ENCODE results near the gene FNDC3B. TPM values are rescaled to one million over a fixed set of nuclear protein-coding genes. Genes with fewer than 3 reads are reported as not detected.

FNDC3B gene
- total and polyA plus RNA-seq, 9 of the 15 experiments (the other 6 are each of a cell fraction or from before 2014, with no cell fraction given), result 7.0 to 35.8 (median 16.2) TPM

DNA sequence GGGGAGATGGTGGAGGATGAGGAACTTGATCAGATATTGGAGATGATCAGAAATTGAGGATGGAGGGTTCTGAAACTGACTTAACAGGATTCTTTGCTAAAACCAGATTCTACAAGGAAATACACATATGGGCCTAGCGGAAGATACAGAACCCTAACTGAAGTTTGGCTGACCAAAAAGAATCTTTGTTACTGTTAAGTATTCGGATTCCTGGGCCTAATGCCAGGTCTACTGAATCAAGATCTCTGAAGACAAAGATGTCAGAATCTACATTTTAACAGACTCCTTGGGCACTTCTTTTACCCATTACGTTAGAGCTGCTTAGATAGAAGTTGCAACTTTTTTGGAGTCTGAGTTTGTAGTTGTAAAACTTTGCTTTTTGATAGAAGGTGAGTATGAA is 137.7 kb downstream of the FNDC3B start:
- FAIRE-seq (no peak), ATAC-seq (no peak), DNase-seq (ENCODE audit: extremely low read depth in 1 of 4, low spot score in 3 of 4) (no peak)
- Histone ChIP-seq H3K4me1 (replicated peaks in 1 of 2; ENCODE audit: control insufficient read depth in 2 of 2, insufficient read depth in 2 of 2, low read length in 2 of 2) (peaks cover 6 to 9% of the 10 kb centered on the region in 2 experiments), H3K27me3 (ENCODE audit: control insufficient read depth in 2 of 2, insufficient read depth in 2 of 2, low read length in 2 of 2) (no peaks in the 10 kb centered on the region), H3K27ac (ENCODE audit: extremely low read depth, low read depth, low read length) (no peak overlapping the region), H3K9ac (ENCODE audit: insufficient read depth in 1 of 2, low read depth in 2 of 2, low read length in 2 of 2) (no peak overlapping the region), H3K79me2 (ENCODE audit: control insufficient read depth, insufficient read depth, low read length) (peaks cover 59% of the 10 kb centered on the region), H4K20me1 (replicated peaks; ENCODE audit: control insufficient read depth, insufficient read depth, low read length) (0 out of 2 replicates have a peak, but pooled peaks cover 3% of the 10 kb centered on the region), H3K9me1 (ENCODE audit: control insufficient read depth, insufficient read depth, low read length) (no peaks in the 10 kb centered on the region), H3K4me3 (no peak overlapping the region), H3K4me2 (ENCODE audit: insufficient read depth, low read length) (no peak overlapping the region), H3K9me3 (replicated peaks; ENCODE audit: control insufficient read depth, insufficient read depth, low read depth, low read length) (no peaks in the 10 kb centered on the region), H2AFZ (ENCODE audit: low read depth, low read length) (no peak overlapping the region), H3K36me3 (ENCODE audit: control insufficient read depth, insufficient read depth, low read length) (no peaks in the 10 kb centered on the region; the same call in 2 of the 3 replicates)
- intact Hi-C loops (cut with micrococcal nuclease) (no loop called here), in situ Hi-C loops (cut with MboI) (no loop called here)
- 65% methylated on average over 3 of the region's 3 CpGs for WGBS (ENCODE audit: insufficient coverage, low coverage, missing lambda C conversion rate)
- ChIA-PET CTCF (ENCODE audit: low intra/inter-chr PET ratio) (no interaction called here), POLR2A (no interaction called here)
- BruUV-seq (replicated peaks), result no TSS peak
- TF ChIP-seq, protein P1, sequence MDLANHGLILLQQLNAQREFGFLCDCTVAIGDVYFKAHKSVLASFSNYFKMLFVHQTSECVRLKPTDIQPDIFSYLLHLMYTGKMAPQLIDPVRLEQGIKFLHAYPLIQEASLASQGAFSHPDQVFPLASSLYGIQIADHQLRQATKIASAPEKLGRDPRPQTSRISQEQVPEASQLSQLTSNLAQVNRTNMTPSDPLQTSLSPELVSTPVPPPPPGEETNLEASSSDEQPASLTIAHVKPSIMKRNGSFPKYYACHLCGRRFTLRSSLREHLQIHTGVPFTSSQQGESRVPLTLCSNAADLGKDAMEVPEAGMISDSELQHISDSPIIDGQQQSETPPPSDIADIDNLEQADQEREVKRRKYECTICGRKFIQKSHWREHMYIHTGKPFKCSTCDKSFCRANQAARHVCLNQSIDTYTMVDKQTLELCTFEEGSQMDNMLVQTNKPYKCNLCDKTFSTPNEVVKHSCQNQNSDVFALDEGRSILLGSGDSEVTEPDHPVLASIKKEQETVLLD (IDR thresholded peaks at IDR 0.05), result no peak
- TF ChIP-seq, protein P2, sequence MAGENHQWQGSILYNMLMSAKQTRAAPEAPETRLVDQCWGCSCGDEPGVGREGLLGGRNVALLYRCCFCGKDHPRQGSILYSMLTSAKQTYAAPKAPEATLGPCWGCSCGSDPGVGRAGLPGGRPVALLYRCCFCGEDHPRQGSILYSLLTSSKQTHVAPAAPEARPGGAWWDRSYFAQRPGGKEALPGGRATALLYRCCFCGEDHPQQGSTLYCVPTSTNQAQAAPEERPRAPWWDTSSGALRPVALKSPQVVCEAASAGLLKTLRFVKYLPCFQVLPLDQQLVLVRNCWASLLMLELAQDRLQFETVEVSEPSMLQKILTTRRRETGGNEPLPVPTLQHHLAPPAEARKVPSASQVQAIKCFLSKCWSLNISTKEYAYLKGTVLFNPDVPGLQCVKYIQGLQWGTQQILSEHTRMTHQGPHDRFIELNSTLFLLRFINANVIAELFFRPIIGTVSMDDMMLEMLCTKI (IDR thresholded peaks at IDR 0.05; ENCODE audit: partially characterized antibody), result no peak
- TF ChIP-seq ZNF655 (CRISPR knock-in tag; IDR thresholded peaks at IDR 0.05), result no peak
- no peak for TF ChIP-seq NR2F6 (CRISPR knock-in tag; IDR thresholded peaks at IDR 0.05)
- no peak for TF ChIP-seq ZC3H11A (IDR thresholded peaks at IDR 0.05; ENCODE audit: low read depth, low read length)
- TF ChIP-seq CBFB (CRISPR knock-in tag; IDR thresholded peaks at IDR 0.05), result no peak
- no peak for TF ChIP-seq ARNT (IDR thresholded peaks at IDR 0.05)
- no peak for TF ChIP-seq SUPT5H (IDR thresholded peaks at IDR 0.05)
- no peak for TF ChIP-seq KLF10 (CRISPR knock-in tag; IDR thresholded peaks at IDR 0.05)
- TF ChIP-seq ILF3 (IDR thresholded peaks at IDR 0.05; ENCODE audit: borderline replicate concordance), result no peak
- TF ChIP-seq SNIP1 (IDR thresholded peaks at IDR 0.05; ENCODE audit: low read depth), result no peak
- TF ChIP-seq, protein P3, sequence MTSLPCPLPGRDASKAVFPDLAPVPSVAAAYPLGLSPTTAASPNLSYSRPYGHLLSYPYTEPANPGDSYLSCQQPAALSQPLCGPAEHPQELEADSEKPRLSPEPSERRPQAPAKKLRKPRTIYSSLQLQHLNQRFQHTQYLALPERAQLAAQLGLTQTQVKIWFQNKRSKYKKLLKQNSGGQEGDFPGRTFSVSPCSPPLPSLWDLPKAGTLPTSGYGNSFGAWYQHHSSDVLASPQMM (CRISPR knock-in tag; IDR thresholded peaks at IDR 0.05), result no peak
- TF ChIP-seq POLR3G (IDR thresholded peaks at IDR 0.05; ENCODE audit: extremely low read depth, insufficient read length, insufficient replicate concordance), result no peak
- no peak for TF ChIP-seq ETV1 (tag; conservative IDR thresholded peaks at IDR 0.05; ENCODE audit: low read depth)
- TF ChIP-seq POLR2AphosphoS5 (IDR thresholded peaks at IDR 0.05; ENCODE audit: control insufficient read depth, insufficient read depth, low read depth, low read length), result no peak
- TF ChIP-seq SAP30 (IDR thresholded peaks at IDR 0.05; ENCODE audit: borderline replicate concordance, insufficient read depth, low read depth, low read length, poor library complexity, severe bottlenecking), result no peak
- no peak for TF ChIP-seq TAF15 (IDR thresholded peaks at IDR 0.05; ENCODE audit: low read depth, low read length)
- TF ChIP-seq DIDO1 (tag; IDR thresholded peaks at IDR 0.05; ENCODE audit: low read depth), result no peak
- no peak for TF ChIP-seq IRF2 (CRISPR knock-in tag; IDR thresholded peaks at IDR 0.05)
- TF ChIP-seq, protein P4, sequence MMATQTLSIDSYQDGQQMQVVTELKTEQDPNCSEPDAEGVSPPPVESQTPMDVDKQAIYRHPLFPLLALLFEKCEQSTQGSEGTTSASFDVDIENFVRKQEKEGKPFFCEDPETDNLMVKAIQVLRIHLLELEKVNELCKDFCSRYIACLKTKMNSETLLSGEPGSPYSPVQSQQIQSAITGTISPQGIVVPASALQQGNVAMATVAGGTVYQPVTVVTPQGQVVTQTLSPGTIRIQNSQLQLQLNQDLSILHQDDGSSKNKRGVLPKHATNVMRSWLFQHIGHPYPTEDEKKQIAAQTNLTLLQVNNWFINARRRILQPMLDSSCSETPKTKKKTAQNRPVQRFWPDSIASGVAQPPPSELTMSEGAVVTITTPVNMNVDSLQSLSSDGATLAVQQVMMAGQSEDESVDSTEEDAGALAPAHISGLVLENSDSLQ (IDR thresholded peaks at IDR 0.05), result no peak
